Measurements from ENCODE around the gene RCC1.
"Not testable (repeated sequence)": the region's sequence is repeated elsewhere in the genome, so short reads cannot be mapped to it uniquely, and the experiment has no call there.

RCC1 gene, protein sequence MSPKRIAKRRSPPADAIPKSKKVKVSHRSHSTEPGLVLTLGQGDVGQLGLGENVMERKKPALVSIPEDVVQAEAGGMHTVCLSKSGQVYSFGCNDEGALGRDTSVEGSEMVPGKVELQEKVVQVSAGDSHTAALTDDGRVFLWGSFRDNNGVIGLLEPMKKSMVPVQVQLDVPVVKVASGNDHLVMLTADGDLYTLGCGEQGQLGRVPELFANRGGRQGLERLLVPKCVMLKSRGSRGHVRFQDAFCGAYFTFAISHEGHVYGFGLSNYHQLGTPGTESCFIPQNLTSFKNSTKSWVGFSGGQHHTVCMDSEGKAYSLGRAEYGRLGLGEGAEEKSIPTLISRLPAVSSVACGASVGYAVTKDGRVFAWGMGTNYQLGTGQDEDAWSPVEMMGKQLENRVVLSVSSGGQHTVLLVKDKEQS

DNA sequence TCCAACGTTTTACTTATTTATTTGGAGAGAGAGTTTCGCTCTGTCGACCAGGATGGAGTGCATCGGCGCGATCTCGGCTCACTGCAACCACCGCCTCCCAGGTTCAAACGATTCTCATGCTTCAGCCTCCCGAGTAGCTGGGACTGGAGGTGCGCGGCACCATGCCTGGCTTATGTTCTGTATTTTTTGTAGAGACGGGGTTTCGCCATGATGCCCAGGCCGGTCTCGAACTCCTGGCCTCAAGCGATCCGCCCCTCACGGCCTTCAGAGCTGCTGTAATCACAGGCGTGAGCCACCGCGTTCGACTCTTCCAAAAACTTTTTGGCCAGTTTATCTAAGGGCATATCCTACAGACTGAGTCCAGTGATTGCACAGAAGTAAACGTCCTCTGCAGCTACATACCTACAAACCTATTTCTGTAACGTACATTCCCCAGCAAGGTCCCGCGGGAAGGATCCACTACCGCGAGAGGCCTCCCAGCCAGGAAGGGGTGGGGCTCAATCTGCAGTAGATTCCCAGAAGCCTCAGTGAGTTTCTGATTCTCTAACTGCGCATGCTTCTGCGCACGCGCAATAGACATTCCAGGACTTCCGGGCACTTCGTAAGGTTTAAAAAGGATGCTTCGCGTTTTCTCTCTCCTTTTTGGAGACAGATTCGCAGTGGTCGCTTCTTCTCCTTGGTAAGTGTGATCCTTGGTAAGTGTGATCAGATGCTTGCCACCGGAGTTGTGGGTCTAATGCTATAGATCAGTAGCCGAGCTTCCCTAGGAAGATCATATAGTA lies at the start of gene RCC1:
RCC1 (plus strand) TSS at position 638 of the 782 bp plus-strand sequence. CDS start 23,824 bp downstream, outside the sequence.
- CTCF ChIA-PET, result no interaction called here
- TF ChIP-seq LEF1 (IDR thresholded peaks at IDR 0.05; ENCODE audit: borderline replicate concordance) (no peak), CTBP1 (IDR thresholded peaks at IDR 0.05; ENCODE audit: borderline replicate concordance) (0 out of 2 replicates have a peak, but pooled peaks have one; percentile 15), ELF4 (IDR thresholded peaks at IDR 0.05) (peak; percentile 99)
- POLR2A ChIA-PET, result interaction anchor here (0.6 to 5.9 kb wide), 16 partner anchors 11 to 257 kb away, joined by 3 to 37 read pairs (median 3); partner anchors contain the start of gene MED18
- DNase-seq (ENCODE audit: extremely low spot score), result peak; percentile 100

DNA sequence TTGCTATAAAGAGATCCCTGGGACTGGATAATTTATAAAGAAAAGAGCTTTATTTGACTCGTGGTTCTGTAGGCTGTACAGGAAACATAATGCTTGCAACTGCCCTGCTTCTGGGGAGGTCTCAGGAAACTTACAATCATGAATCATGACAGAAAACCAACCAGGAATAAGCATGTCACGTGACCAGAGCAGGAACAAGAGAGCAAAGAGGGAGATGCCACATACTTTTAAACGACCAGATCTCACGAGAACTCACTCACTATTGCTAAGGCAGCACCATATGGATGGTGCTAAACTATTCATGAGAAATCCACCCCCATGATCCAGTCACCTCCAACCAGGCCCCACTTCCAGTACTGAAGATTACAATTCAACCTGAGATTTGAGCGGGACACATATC lies 49.8 kb upstream of the RCC1 start:
- no peak for DNase-seq (ENCODE audit: extremely low spot score)
- POLR2A ChIA-PET, result no interaction called here
- TF ChIP-seq TARDBP (IDR thresholded peaks at IDR 0.05) (no peak), FOXM1 (IDR thresholded peaks at IDR 0.05; ENCODE audit: borderline replicate concordance) (no peak), NFRKB (IDR thresholded peaks at IDR 0.05) (no peak), ELF4 (IDR thresholded peaks at IDR 0.05) (no peak), FOXA1 (IDR thresholded peaks at IDR 0.05) (no peak), L3MBTL2 (conservative IDR thresholded peaks at IDR 0.05) (no peak), BHLHE40 (IDR thresholded peaks at IDR 0.05; ENCODE audit: borderline replicate concordance) (no peak), SP1 (IDR thresholded peaks at IDR 0.05) (no peak), CTBP1 (IDR thresholded peaks at IDR 0.05; ENCODE audit: borderline replicate concordance) (no peak), ZNF384 (IDR thresholded peaks at IDR 0.05) (no peak), ARNT (IDR thresholded peaks at IDR 0.05) (no peak), SUZ12 (IDR thresholded peaks at IDR 0.05) (no peak), FOXK2 (IDR thresholded peaks at IDR 0.05) (no peak), HDGF (IDR thresholded peaks at IDR 0.05; ENCODE audit: borderline replicate concordance) (no peak), LEF1 (IDR thresholded peaks at IDR 0.05; ENCODE audit: borderline replicate concordance) (no peak)
- TF ChIP-seq, protein P1, sequence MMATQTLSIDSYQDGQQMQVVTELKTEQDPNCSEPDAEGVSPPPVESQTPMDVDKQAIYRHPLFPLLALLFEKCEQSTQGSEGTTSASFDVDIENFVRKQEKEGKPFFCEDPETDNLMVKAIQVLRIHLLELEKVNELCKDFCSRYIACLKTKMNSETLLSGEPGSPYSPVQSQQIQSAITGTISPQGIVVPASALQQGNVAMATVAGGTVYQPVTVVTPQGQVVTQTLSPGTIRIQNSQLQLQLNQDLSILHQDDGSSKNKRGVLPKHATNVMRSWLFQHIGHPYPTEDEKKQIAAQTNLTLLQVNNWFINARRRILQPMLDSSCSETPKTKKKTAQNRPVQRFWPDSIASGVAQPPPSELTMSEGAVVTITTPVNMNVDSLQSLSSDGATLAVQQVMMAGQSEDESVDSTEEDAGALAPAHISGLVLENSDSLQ (IDR thresholded peaks at IDR 0.05), result no peak
- CTCF ChIA-PET, result interaction anchor here (0.7 kb wide), 1 partner anchor 103 kb away, joined by 4 read pairs; no protein-coding TSS in a partner anchor

DNA sequence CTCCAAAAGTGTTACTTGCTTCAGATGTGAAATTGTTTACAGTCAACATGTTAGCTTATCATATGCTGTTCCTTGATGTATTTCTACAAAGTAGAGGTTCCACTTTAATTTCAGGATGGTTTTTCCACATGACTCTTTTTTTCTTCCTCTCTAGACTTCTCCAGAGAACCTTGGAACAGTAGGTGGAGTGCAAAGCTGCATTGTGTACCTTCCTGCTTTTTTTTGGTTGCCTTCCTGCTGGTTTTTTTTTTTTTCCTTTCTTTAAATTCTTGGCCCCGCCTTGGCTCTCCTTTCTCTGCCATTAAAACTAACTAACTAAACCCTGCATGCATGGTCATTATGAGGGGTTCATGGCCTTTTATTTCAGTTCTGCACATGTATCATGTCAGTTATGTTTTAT lies 48.2 kb upstream of the RCC1 start:
- ChIA-PET CTCF (no interaction called here), POLR2A (no interaction called here)
- DNase-seq (ENCODE audit: extremely low spot score), result no peak
- TF ChIP-seq LEF1 (IDR thresholded peaks at IDR 0.05; ENCODE audit: borderline replicate concordance) (no peak), L3MBTL2 (conservative IDR thresholded peaks at IDR 0.05) (no peak), ELF4 (IDR thresholded peaks at IDR 0.05) (no peak), NFRKB (IDR thresholded peaks at IDR 0.05) (no peak), CTBP1 (IDR thresholded peaks at IDR 0.05; ENCODE audit: borderline replicate concordance) (no peak), HDGF (IDR thresholded peaks at IDR 0.05; ENCODE audit: borderline replicate concordance) (no peak), BHLHE40 (IDR thresholded peaks at IDR 0.05; ENCODE audit: borderline replicate concordance) (no peak), ARNT (IDR thresholded peaks at IDR 0.05) (no peak), ZNF384 (IDR thresholded peaks at IDR 0.05) (no peak), TARDBP (IDR thresholded peaks at IDR 0.05) (no peak), FOXM1 (IDR thresholded peaks at IDR 0.05; ENCODE audit: borderline replicate concordance) (no peak), FOXK2 (IDR thresholded peaks at IDR 0.05) (no peak)
- TF ChIP-seq, protein P1 (IDR thresholded peaks at IDR 0.05), result no peak

DNA sequence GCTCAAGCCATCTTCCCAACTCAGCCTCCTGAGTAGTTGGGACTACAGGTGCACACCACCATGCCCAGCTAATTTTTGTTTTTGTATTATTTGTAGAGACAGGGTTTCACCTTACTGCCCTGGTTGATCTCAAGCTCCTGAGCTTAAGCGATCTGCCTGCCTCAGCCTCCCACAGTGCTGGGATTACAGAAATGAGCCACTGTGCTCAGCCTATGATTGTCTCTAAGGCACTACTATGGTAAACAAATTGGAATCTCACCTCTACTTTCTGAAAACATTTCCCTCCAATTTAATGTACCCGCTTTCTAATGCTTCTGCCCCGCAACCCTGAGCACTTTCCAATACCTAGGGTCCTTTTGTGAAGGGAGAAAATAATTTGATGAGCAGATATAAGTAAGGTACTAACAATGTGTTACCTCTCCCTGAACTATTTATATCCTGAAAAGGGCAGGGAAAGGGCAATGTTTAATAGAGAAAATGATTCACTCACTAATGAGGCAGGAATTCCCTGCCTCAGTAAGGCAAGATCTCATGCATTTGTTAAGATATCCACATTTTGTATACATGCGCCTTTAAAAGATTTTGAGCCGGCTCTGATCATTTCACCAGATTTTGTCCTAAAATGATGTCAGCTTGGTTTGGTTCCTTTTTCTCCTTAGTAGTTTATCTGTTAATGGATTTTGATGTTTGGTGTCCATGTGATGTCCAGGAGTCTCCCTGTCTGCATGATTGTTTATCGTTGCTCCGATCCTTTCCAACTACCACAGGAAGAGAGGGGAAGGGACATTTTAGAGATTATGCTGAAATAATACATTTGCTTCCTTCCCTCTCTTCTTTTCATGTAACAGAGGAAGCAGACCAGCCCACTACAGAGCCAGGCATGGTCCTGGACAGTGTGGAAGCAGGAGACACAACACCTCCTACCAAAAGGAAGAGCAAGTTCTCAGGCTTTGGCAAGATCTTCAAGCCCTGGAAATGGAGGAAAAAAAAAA lies 47.3 kb upstream of the RCC1 start:
- TF ChIP-seq FOXK2 (IDR thresholded peaks at IDR 0.05) (no peak), SUZ12 (IDR thresholded peaks at IDR 0.05) (no peak), FOXA1 (IDR thresholded peaks at IDR 0.05) (no peak), HDGF (IDR thresholded peaks at IDR 0.05; ENCODE audit: borderline replicate concordance) (no peak)
- DNase-seq (ENCODE audit: extremely low spot score), result no peak
- CTCF ChIA-PET, result no interaction called here
- POLR2A ChIA-PET, result no interaction called here

DNA sequence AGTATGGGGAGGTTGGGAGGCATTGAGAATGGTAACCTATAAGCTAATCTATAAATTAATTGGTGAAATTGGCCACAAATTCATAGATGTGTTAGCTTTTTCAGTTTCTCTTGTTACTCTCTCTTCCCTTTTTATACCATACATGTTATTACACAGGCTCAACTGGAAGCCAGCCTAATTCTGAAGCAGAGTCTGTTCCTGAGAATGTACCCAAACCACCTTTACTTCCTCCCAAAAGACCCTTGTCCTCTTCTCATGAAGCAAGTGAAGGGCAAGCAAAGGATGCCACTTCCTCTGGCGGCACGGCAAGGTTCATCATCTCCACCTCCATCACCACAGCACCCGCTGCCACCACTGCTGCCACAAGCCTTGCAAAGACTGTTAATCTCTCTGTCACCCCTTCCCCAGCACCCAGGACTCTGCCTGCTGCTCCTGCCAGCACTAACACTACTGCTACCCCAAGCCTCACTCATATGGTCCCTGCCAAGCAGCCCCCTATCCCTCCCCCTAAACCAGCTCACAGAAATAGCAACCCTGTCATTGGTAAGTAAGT lies 39.5 kb upstream of the RCC1 start:
- ChIA-PET CTCF (no interaction called here), POLR2A (no interaction called here)
- no peak for TF ChIP-seq NFRKB (IDR thresholded peaks at IDR 0.05)
- DNase-seq (ENCODE audit: extremely low spot score), result no peak

DNA sequence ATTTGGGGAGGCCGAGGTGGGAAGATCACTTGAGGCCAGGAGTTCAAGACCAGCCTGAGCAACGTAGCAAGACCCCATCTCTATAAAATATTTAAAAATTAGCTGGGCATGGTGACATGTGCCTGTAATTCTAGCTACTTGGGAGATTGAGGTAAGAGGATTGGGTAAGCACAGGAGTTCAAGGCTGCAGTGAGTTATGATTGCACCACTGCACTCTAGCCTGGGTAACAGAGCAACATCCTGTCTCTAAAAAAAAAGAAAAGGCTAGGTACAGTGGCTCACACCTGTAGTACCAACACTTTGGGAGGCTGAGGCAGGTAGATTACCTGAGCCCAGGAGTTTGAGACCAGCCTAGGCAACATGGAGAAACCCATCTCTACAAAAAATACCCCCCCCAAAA lies 35.7 kb upstream of the RCC1 start:
- CTCF ChIA-PET, result no interaction called here
- TF ChIP-seq TARDBP (IDR thresholded peaks at IDR 0.05), result no peak
- TF ChIP-seq, protein P1 (IDR thresholded peaks at IDR 0.05), result no peak
- no peak for TF ChIP-seq L3MBTL2 (conservative IDR thresholded peaks at IDR 0.05)
- no peak for TF ChIP-seq FOXM1 (IDR thresholded peaks at IDR 0.05; ENCODE audit: borderline replicate concordance)
- no peak for TF ChIP-seq FOXA1 (IDR thresholded peaks at IDR 0.05)
- no peak for TF ChIP-seq FOXK2 (IDR thresholded peaks at IDR 0.05)
- DNase-seq (ENCODE audit: extremely low spot score), result no peak
- POLR2A ChIA-PET, result no interaction called here

DNA sequence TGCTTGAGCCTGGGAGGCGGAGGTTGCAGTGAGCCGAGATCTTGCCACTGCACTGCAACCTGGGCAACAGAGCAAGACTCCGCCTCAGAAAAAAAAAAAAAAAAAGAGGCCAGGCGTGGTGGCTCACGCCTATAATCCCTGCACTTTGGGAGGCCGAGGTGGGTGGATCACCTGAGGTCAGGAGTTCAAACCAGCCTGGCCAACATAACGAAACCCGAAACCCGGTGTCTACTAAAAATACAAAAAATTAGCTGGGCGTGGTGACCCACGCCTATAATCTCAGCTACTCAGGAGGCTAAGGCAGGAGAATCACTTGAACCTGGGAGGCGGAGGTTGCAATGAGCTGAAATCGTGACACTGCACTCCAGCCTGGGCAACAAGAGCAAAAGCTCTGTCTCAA lies 26.3 kb upstream of the RCC1 start:
- POLR2A ChIA-PET; DNase-seq (ENCODE audit: extremely low spot score); CTCF ChIA-PET: not testable (repeated sequence)

Measured in HEK293T (cell line).